ENCODE results near the gene RXFP1.
"Not testable (repeated sequence)": the region's sequence is repeated elsewhere in the genome, so short reads cannot be mapped to it uniquely, and the experiment has no call there.

RXFP1 gene

GRCh38 chr4:158613046-158613445, 91.4 kb downstream of the RXFP1 start:
- DNase-seq (ENCODE audit: low spot score): no peak

- DNase-seq (ENCODE audit: low spot score): no peak
These were observed 96.3 kb downstream of the RXFP1 start for GRCh38 chr4:158617956-158618355.

- DNase-seq (ENCODE audit: low spot score): no peak
These were observed 100.0 kb downstream of the RXFP1 start for GRCh38 chr4:158621729-158622128.

GRCh38 chr4:158622251-158622650, 100.6 kb downstream of the RXFP1 start:
- DNase-seq (ENCODE audit: low spot score): no peak

GRCh38 chr4:158624889-158625478, 103.3 kb downstream of the RXFP1 start:
- peak; percentile 37 for DNase-seq (ENCODE audit: low spot score)

GRCh38 chr4:158625544-158625943, 103.9 kb downstream of the RXFP1 start:
- DNase-seq (ENCODE audit: low spot score): no peak

GRCh38 chr4:158630893-158631292, 109.2 kb downstream of the RXFP1 start:
- DNase-seq (ENCODE audit: low spot score): peak; percentile 57

GRCh38 chr4:158636619-158637018, 114.9 kb downstream of the RXFP1 start:
- DNase-seq (ENCODE audit: low spot score): no peak

- peak; percentile 62 for DNase-seq (ENCODE audit: low spot score)
These were observed 122.7 kb downstream of the RXFP1 start for GRCh38 chr4:158644356-158644755.

- DNase-seq (ENCODE audit: low spot score): no peak
These were observed 123.1 kb downstream of the RXFP1 start for GRCh38 chr4:158644760-158645159.

- DNase-seq (ENCODE audit: low spot score): no peak
These were observed 127.5 kb downstream of the RXFP1 start for GRCh38 chr4:158649111-158649680.

GRCh38 chr4:158652920-158653319, 131.2 kb downstream of the RXFP1 start:
- no peak for DNase-seq (ENCODE audit: low spot score)

GRCh38 chr4:158656439-158656838, 134.8 kb downstream of the RXFP1 start:
- no peak for DNase-seq (ENCODE audit: low spot score)

- no peak for DNase-seq (ENCODE audit: low spot score)
These were observed 135.6 kb downstream of the RXFP1 start for GRCh38 chr4:158657291-158657690.

GRCh38 chr4:158663255-158663654, 141.6 kb downstream of the RXFP1 start:
- DNase-seq (ENCODE audit: low spot score): not testable (repeated sequence)

GRCh38 chr4:158663707-158664625, 142.3 kb downstream of the RXFP1 start:
- not testable (repeated sequence) for DNase-seq (ENCODE audit: low spot score)

GRCh38 chr4:158664806-158665205, 143.1 kb downstream of the RXFP1 start:
- no peak for DNase-seq (ENCODE audit: low spot score)

GRCh38 chr4:158666892-158667291, 145.2 kb downstream of the RXFP1 start:
- no peak for DNase-seq (ENCODE audit: low spot score)

- DNase-seq (ENCODE audit: low spot score): peak; percentile 43
These were observed 146.0 kb downstream of the RXFP1 start for GRCh38 chr4:158667651-158668198.

- no peak for DNase-seq (ENCODE audit: low spot score)
These were observed 147.6 kb downstream of the RXFP1 start for GRCh38 chr4:158669310-158669709.

- peak; percentile 54 for DNase-seq (ENCODE audit: low spot score)
These were observed 149.4 kb downstream of the RXFP1 start for GRCh38 chr4:158670975-158671664.

- no peak for DNase-seq (ENCODE audit: low spot score)
These were observed 149.9 kb downstream of the RXFP1 start, which contains the start of gene C4orf46 for GRCh38 chr4:158671665-158671914. Gene C4orf46 (minus strand): TSS chr4:158671887. CDS start chr4:158671801, 86 bp downstream.
